ENCODE results near the gene SRSF7. TPM values are rescaled to one million over a fixed set of nuclear protein-coding genes. Genes with fewer than 3 reads are reported as not detected.

The SRSF7 gene
- total RNA-seq, 3 donors from 2014 or later: 82.6 to 135 (median 116) TPM

DNA sequence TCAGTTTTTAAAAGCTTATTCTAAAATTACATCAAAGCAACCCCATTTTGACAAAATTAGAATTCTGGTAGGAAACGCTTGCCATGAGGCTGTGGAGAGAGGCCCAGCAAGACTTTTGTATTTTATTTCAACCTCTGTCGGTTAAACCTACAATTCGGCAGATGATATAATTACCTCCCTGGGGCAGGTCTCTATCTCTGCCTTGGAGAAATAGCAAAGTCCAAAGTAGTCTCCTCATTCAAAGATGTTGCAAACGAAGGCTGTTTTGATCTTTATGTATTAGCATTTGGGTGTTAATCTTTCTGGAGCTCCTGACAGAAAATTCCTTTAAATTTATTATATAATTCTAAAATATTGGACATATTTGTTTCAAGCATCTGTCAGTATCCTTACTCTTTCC is 49.6 kb downstream of the SRSF7 start:
- Histone ChIP-seq H3K9me3 (no peaks in the 10 kb centered on the region), H3K27me3 (no peaks in the 10 kb centered on the region), H3K27ac (no peak overlapping the region), H3K36me3 (no peaks in the 10 kb centered on the region), H3K4me3 (no peak overlapping the region), H3K4me1 (no peaks in the 10 kb centered on the region)
- DNase-seq (ENCODE audit: low spot score in 2 of 2): no peak
- intact Hi-C loops (cut with DNase I; ENCODE audit: low total_unique reads): no loop called here
- TF ChIP-seq, protein P1, sequence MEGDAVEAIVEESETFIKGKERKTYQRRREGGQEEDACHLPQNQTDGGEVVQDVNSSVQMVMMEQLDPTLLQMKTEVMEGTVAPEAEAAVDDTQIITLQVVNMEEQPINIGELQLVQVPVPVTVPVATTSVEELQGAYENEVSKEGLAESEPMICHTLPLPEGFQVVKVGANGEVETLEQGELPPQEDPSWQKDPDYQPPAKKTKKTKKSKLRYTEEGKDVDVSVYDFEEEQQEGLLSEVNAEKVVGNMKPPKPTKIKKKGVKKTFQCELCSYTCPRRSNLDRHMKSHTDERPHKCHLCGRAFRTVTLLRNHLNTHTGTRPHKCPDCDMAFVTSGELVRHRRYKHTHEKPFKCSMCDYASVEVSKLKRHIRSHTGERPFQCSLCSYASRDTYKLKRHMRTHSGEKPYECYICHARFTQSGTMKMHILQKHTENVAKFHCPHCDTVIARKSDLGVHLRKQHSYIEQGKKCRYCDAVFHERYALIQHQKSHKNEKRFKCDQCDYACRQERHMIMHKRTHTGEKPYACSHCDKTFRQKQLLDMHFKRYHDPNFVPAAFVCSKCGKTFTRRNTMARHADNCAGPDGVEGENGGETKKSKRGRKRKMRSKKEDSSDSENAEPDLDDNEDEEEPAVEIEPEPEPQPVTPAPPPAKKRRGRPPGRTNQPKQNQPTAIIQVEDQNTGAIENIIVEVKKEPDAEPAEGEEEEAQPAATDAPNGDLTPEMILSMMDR (IDR thresholded peaks at IDR 0.05): no peak
- TF ChIP-seq POLR2A (IDR thresholded peaks at IDR 0.05) (no peak), POLR2AphosphoS5 (IDR thresholded peaks at IDR 0.05) (no peak)

DNA sequence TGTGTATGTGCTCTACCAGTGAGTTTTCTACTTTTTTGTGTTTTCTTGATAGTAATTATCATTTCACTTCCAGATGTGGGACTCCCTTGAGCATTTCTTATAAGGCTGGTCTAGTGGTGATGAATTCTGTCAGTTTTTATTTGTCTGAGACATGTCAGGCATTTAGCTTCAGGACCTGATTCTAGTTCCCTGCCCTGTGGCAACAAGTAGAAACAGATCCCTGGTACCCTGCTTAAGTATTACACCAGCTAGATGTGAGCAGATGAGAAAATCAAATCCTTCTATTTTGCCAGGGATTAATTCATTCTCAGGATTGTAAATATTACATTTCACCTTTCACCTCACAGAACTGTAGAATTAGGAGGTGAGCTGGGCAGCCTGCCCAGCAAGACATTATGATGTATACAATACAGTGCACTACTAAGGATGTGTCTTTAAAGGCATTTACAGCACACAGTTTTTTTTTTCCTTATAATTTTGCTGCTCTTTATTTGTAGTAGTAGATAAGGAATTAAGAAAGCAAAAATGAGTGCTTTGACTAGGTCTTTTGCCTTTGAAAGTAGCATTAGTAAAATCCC is 50.2 kb downstream of the SRSF7 start:
- Histone ChIP-seq H3K27ac (no peak overlapping the region), H3K4me3 (no peak overlapping the region), H3K4me1 (no peaks in the 10 kb centered on the region), H3K9me3 (no peaks in the 10 kb centered on the region), H3K27me3 (no peaks in the 10 kb centered on the region), H3K36me3 (no peaks in the 10 kb centered on the region)
- intact Hi-C loops (cut with DNase I; ENCODE audit: low total_unique reads): no loop called here
- DNase-seq (ENCODE audit: low spot score in 2 of 2): no peak
- TF ChIP-seq, protein P1 (IDR thresholded peaks at IDR 0.05): no peak
- TF ChIP-seq POLR2AphosphoS5 (IDR thresholded peaks at IDR 0.05): no peak
- TF ChIP-seq POLR2A (IDR thresholded peaks at IDR 0.05): no peak

DNA sequence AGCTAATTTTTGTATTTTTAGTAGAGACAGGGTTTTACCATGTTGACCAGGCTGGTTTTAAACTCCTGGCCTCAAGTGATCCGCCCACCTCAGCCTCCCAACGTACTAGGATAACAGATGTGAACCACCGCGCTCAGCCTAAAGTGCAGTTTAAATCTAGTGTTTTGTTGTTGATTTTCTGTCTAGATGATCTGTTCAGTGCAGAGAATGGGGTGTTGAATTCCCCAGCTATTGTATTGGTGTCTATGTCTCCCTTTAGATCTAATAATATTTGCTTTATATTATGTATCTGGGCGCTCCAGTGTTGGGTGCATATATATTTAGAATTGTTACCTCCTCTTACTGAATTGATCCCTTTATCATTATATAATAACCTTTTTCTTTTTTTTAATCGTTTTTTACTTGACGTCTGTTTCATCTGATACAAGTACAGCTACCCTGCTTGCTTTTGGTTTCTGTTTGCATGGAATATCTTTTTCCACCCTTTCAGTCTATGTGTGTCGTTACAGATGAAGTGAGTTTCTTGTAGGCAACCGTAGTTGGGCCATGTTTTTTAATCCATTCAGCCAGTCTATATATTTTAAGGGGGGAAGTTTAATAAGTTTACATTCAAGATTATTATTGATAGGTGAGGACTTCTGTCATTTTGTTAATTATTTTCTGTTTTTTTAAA is 50.9 kb downstream of the SRSF7 start:
- H3K4me3 ChIP-seq: no peak overlapping the region
- TF ChIP-seq, protein P1 (IDR thresholded peaks at IDR 0.05): no peak
- TF ChIP-seq POLR2AphosphoS5 (IDR thresholded peaks at IDR 0.05) (no peak), POLR2A (IDR thresholded peaks at IDR 0.05) (no peak)
- no peaks in the 10 kb centered on the region for H3K4me1 ChIP-seq
- H3K9me3 ChIP-seq: no peaks in the 10 kb centered on the region
- intact Hi-C loops (cut with DNase I; ENCODE audit: low total_unique reads): no loop called here
- H3K36me3 ChIP-seq: no peaks in the 10 kb centered on the region
- H3K27me3 ChIP-seq: no peaks in the 10 kb centered on the region
- H3K27ac ChIP-seq: no peak overlapping the region
- DNase-seq (ENCODE audit: low spot score in 2 of 2): no peak

DNA sequence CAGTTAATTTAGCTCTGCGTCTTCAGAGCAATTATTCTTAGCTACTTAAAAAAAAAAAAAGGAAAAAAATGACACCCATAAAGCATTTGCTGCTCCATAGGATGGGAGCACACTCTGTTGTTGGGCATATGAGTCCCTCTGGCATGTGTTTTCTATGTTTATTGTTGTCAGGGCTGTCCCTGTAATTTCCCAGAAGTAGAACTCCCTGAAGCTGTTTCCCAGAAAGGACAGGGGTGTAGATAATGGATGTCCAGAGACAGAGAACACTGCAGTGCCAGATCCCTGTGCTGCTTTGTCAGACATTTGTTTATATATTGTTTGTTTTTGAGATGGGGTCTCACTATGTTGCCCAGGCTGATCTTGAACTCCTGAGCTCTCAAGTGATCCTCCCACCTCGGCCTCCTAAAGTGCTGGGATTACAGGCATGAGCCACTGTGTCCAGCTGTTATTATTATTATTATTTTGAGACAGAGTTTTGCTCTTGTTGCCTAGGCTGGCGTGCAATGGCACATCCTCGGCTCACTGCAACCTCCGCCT is 52.6 kb downstream of the SRSF7 start:
- H3K4me3 ChIP-seq: no peak overlapping the region
- H3K36me3 ChIP-seq: no peaks in the 10 kb centered on the region
- H3K27ac ChIP-seq: no peak overlapping the region
- intact Hi-C loops (cut with DNase I; ENCODE audit: low total_unique reads): no loop called here
- no peaks in the 10 kb centered on the region for H3K27me3 ChIP-seq
- H3K4me1 ChIP-seq: no peaks in the 10 kb centered on the region
- no peak for DNase-seq (ENCODE audit: low spot score in 2 of 2)
- no peaks in the 10 kb centered on the region for H3K9me3 ChIP-seq
- TF ChIP-seq POLR2AphosphoS5 (IDR thresholded peaks at IDR 0.05) (no peak), POLR2A (IDR thresholded peaks at IDR 0.05) (no peak)
- TF ChIP-seq, protein P1 (IDR thresholded peaks at IDR 0.05): no peak

DNA sequence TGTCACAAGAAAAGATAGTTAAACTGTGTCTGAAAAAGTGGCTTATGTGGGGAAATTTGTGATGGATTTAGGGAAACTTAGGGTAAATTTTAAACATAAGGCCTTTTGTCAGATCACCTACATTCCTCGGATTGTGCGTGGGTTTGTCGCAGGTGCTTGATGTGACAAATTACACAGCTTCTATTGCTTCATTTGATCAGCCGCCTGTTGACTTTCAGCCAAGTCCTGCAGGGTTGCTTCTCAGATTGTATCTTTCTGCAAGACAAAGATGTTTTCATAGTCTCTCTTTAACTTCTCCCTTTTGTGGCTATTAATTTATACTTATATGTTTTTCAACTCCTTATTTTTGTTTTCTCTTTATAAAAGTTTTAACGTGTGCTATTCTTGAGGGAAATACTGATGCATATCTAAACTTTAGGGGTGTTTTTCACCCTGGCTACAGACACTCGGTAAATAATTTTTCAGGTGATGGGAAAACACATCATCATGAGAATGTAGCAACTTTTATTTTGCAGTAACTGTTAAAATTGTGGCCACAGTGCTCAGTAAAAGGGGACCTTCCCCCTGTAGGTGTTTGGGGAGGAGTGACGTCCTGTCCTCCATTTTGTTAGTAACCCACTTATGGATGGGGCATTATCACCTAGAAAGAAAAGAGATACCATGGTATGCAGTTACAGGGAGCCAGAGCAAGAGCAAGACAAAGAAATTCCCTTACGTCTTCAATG is 53.9 kb downstream of the SRSF7 start:
- DNase-seq (ENCODE audit: low spot score in 2 of 2): peak; percentile 36 to 85
- Histone ChIP-seq H3K4me3 (no peak overlapping the region), H3K27me3 (no peaks in the 10 kb centered on the region), H3K27ac (no peak overlapping the region), H3K9me3 (no peaks in the 10 kb centered on the region), H3K4me1 (no peaks in the 10 kb centered on the region), H3K36me3 (no peaks in the 10 kb centered on the region)
- intact Hi-C loops (cut with DNase I; ENCODE audit: low total_unique reads): no loop called here
- no peak for TF ChIP-seq POLR2A (IDR thresholded peaks at IDR 0.05)
- TF ChIP-seq POLR2AphosphoS5 (IDR thresholded peaks at IDR 0.05): no peak
- TF ChIP-seq, protein P1 (IDR thresholded peaks at IDR 0.05): no peak
